DOHH2 (cell line): ENCODE results near the gene TCTN1.

Experiments used
- H3F3A ChIP-seq: fragments of 200-600 bp; sonication (generic), shearing (Covaris generic); 2 replicates; pipeline ENCODE4 v1.6.0; 2016; ENCODE audit warnings: antibody characterized with exemption, mild to moderate bottlenecking; ENCODE audit not compliant: control insufficient read depth, insufficient read depth
- H3K27ac ChIP-seq: fragments of 200-600 bp; sonication (generic); 2 replicates; pipeline ENCODE4 v1.5.1; 2014; ENCODE audit warnings: low read depth, mild to moderate bottlenecking, low read length, moderate library complexity
- H3K27me3 ChIP-seq: fragments of 200-600 bp; sonication (generic); 2 replicates; pipeline ENCODE4 v1.6.1; 2014; ENCODE audit warnings: mild to moderate bottlenecking, low read length, mixed read lengths; ENCODE audit not compliant: control insufficient read depth
- H3K36me3 ChIP-seq: fragments of 200-600 bp; sonication (generic); 2 replicates; pipeline ENCODE4 v1.6.1; 2014; ENCODE audit warnings: mild to moderate bottlenecking, low read length, moderate library complexity, mixed read lengths; ENCODE audit not compliant: control insufficient read depth
- H3K4me1 ChIP-seq: fragments of 200-600 bp; sonication (generic); 2 replicates; pipeline ENCODE4 v1.6.1; 2014; ENCODE audit warnings: mild to moderate bottlenecking, low read length, mixed read lengths; ENCODE audit not compliant: control insufficient read depth
- H3K4me2 ChIP-seq: fragments of 200-600 bp; sonication (generic); 2 replicates; pipeline ENCODE4 v1.6.0; 2014; ENCODE audit warnings: mild to moderate bottlenecking, low read length, moderate library complexity
- H3K4me3 ChIP-seq: fragments of 200-600 bp; sonication (generic); 2 replicates; pipeline ENCODE4 v1.5.1; 2014; ENCODE audit warnings: mild to moderate bottlenecking, low read length, mixed read lengths
- H3K79me2 ChIP-seq: fragments of 200-600 bp; sonication (generic); 2 replicates; pipeline ENCODE4 v1.6.1; 2014; ENCODE audit warnings: mild to moderate bottlenecking, low read length, mixed read lengths; ENCODE audit not compliant: control insufficient read depth
- H3K9me2 ChIP-seq: fragments of 200-600 bp; sonication (generic); replicated peaks from 2 replicates; pipeline ENCODE4 v1.6.1; 2014; ENCODE audit warnings: mild to moderate bottlenecking, low read length, mixed read lengths; ENCODE audit not compliant: control insufficient read depth
- H3K9me3 ChIP-seq: fragments of 200-600 bp; sonication (generic); 2 replicates; pipeline ENCODE4 v1.6.1; 2014; ENCODE audit warnings: antibody characterized with exemption, low read length, mixed read lengths; ENCODE audit not compliant: control insufficient read depth, insufficient read depth
- H4K20me1 ChIP-seq: fragments of 200-600 bp; sonication (generic); 2 replicates; pipeline ENCODE4 v1.6.0; 2014; ENCODE audit warnings: low read depth, mild to moderate bottlenecking, antibody characterized with exemption, low read length, moderate library complexity; ENCODE audit not compliant: control insufficient read depth, insufficient read depth
- CTCF ChIP-seq: fragments of 200-600 bp; sonication (generic); IDR thresholded peaks from one replicate; pipeline ENCODE4 v1.5.1; 2014; ENCODE audit warnings: antibody characterized with exemption, mild to moderate bottlenecking, low read depth, low read length; ENCODE audit not compliant: poor library complexity, severe bottlenecking
- EZH2phosphoT487 ChIP-seq: fragments of 200-600 bp; sonication (generic); IDR thresholded peaks from 2 replicates; pipeline ENCODE4 v1.6.1; 2017; ENCODE audit warnings: borderline replicate concordance, mild to moderate bottlenecking, antibody characterized with exemption, low read length, moderate library complexity, mixed read lengths

The TCTN1 gene

GRCh38 chr12:110613771-110614684, at the start of gene TCTN1:
Gene TCTN1, plus strand, starts transcription at chr12:110614129. Its CDS starts 54 bp downstream, at chr12:110614183.
- Histone ChIP-seq H3K9me2 (no peaks in the 10 kb centered on the region), H3K4me1 (peaks cover 76% of the 10 kb centered on the region), H3K4me3 (peak within 1 kb of the TSS; percentile 86), H3F3A (peaks cover 28% of the 10 kb centered on the region), H3K27ac (peak within 1 kb of the TSS; percentile 77), H3K36me3 (no peaks in the 10 kb centered on the region), H4K20me1 (no peaks in the 10 kb centered on the region), H3K9me3 (no peaks in the 10 kb centered on the region), H3K79me2 (peaks cover 7% of the 10 kb centered on the region), H3K4me2 (peak within 1 kb of the TSS; percentile 96), H3K27me3 (no peaks in the 10 kb centered on the region)
- TF ChIP-seq CTCF (no peak), EZH2phosphoT487 (no peak)

- peaks cover 78% of the 10 kb centered on the region for H3K4me1 ChIP-seq
- no peak overlapping the region for H3K4me3 ChIP-seq
- H3K27me3 ChIP-seq, result no peaks in the 10 kb centered on the region
- H3F3A ChIP-seq, result peaks cover 24% of the 10 kb centered on the region; the same call in 1 of the 2 replicates
- H3K79me2 ChIP-seq, result peaks cover 99% of the 10 kb centered on the region
- H3K9me2 ChIP-seq, result no peaks in the 10 kb centered on the region
- no peak for TF ChIP-seq CTCF
- H3K27ac ChIP-seq, result peak overlapping the region; percentile 32; the same call in 1 of the 2 replicates
- H3K9me3 ChIP-seq, result no peaks in the 10 kb centered on the region
- H3K36me3 ChIP-seq, result peaks cover 24% of the 10 kb centered on the region
- peak overlapping the region; percentile 68 for H3K4me2 ChIP-seq
- H4K20me1 ChIP-seq, result peaks cover 13% of the 10 kb centered on the region; the same call in 1 of the 2 replicates
Measured at GRCh38 chr12:110564471-110564991, 49.4 kb upstream of the TCTN1 start.

- Histone ChIP-seq H3K4me2 (no peak overlapping the region), H3K27ac (no peak overlapping the region), H4K20me1 (peaks cover 13% of the 10 kb centered on the region; the same call in 1 of the 2 replicates), H3K36me3 (peaks cover 10% of the 10 kb centered on the region), H3K79me2 (peaks cover 88% of the 10 kb centered on the region), H3K4me3 (no peak overlapping the region), H3K4me1 (peaks cover 66% of the 10 kb centered on the region), H3K27me3 (no peaks in the 10 kb centered on the region), H3K9me3 (no peaks in the 10 kb centered on the region), H3F3A (peaks cover 24% of the 10 kb centered on the region; the same call in 1 of the 2 replicates), H3K9me2 (no peaks in the 10 kb centered on the region)
- TF ChIP-seq EZH2phosphoT487, result no peak
- no peak for TF ChIP-seq CTCF
Measured at GRCh38 chr12:110565894-110566871, 47.7 kb upstream of the TCTN1 start.
